ELR (cell line): Measurements from ENCODE around the gene RGS17.
A peak's percentile ranks its signal among the peaks of the same experiment; 100 is the strongest.
"Not testable (repeated sequence)": the region's sequence is repeated elsewhere in the genome, so short reads cannot be mapped to it uniquely, and the experiment has no call there.

Experiments used
- DNase-seq: peaks from one replicate; pipeline ENCODE4 v3.0.0-alpha.2; 2015; ENCODE audit warnings: low read depth

RGS17 gene

GRCh38 chr6:153032255-153032882 is 98.7 kb downstream of the RGS17 start:
- DNase-seq = peak; percentile 79

GRCh38 chr6:153031335-153031955 is 99.6 kb downstream of the RGS17 start:
- peak; percentile 66 for DNase-seq

DNA sequence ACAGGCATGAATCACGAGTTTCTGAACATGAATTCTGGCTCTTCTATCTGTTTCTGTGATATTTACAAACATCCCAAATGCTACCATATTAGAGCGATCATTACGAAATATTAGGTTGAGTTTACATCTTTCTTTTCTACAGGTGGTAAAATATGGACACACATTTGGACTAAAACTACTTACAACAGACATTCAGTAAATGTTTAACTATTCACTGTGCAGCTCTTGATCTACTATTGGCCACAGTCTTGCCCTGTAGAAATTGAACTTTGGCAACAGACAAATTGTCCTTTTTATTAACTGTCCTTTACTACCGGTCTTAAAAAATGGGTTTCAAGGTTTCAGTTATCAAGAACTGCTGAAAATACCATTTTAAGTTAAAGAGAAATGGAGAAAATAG is 102.1 kb downstream of the RGS17 start:
- DNase-seq = no peak

GRCh38 chr6:153028286-153028685 is 102.8 kb downstream of the RGS17 start:
- DNase-seq = peak; percentile 16

- DNase-seq = no peak
Observed at GRCh38 chr6:153027480-153027879, 103.6 kb downstream of the RGS17 start.

DNA sequence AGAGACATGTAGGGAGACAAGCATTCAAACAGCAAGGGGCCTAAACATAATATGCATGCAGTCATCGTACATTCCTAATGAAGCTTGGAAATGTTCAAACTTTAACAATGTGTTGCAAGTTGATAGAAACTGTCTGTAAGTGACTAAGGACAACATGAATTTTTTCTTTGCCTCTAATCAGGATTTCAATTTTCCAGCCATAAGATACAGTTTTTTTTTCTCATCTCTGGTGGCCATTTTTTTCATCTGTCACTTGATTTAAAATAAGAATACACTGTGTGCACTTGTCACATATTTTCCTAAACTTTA is 106.4 kb downstream of the RGS17 start:
- no peak for DNase-seq

DNA sequence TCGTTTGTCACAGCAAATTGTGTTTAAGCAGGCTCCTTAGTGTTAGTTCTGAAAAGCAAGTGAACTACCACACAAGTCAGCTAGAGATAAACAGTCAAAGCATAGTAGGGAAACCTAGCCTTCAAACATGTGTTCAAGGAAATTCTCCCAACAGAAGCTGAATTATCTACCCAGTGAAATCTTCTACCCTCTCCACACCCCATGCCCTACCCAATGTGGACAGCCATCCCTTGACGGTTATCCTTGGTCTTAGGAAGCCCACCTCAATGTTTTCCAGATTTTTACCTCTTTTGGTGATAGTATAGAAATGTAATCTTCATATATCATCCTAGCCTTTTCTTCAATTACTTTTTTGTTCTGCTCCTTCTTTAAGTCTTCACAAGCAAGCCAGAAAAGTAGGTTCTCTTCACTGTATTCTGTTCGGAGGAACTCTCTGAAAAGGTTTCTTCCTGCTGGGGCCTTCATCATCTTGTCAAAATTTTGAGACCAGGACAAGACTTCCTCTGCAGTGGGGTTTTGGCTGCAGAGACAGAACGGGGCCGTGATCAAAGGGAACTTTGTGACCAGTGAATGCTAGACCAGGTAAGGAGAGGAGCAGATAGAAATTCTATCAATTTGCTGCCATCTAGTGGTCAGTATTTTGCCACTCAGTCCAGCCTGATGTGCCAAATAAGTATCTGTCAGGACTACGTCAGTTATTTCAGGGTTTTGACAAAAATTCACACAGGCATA is 106.9 kb downstream of the RGS17 start:
- peak; percentile 75 for DNase-seq

DNA sequence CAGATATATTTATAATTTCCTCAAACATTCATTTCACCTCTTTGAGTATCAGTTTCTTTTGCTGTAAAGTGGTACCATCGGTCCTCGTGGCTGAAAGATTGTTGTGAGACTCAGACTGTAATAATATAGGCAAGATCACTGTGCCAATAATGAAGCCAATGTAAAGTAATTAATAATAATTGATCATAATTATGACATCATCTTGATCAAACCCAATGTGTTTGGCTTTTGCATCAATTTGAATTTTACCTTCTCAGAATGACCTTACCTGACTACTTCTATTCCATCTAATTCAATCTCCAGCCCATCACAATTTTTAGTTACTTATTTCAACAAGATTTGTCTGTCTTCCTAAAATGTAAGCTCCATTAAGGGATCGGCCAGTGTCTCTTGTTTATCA is 112.7 kb downstream of the RGS17 start:
- DNase-seq = no peak

- DNase-seq = no peak
Observed at GRCh38 chr6:153016846-153017245, 114.2 kb downstream of the RGS17 start.

DNA sequence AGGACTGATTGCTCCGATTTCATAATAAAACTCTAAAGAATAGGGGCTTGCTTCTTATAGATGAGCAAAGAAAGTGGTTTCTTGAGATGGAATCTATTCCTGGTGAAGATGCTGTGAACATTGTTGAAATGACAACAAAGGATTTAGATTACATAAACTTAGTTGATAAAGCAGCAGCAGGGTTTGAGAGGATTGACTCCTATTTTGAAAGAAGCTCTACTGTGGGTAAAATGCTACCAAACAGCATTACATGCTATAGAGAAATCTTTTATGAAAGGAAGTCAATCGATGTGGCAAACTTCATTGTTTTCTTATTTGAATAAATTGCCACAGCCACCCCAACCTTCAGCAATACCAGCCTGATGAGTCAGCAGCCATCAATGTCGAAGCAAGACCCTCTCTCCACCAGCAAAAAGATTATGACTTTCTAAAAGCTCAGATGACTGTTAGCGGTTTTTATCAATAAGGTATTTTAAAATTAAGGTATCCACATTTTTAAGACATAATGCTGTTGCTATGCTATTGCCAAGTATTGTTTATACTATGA is 115.9 kb downstream of the RGS17 start:
- DNase-seq = peak; percentile 40

DNA sequence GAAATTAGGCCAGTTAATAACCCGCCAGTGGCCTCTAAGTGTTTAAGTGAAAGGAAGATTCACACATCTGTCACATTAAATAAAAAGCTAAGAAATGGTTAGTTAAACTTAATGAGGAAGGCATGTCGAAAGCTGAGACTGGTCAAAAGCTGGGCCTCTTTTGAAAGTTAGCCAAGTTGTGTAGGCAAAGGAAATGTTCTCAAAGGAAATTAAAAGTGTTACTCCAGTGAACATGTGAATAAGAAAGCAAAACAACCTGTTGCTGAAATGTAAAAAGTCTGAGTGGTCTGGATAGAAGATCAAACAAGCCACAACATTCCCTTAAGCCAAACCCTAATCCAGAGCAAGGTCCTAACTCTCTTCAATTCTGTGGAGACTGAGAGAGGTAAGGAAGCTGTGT is 117.6 kb downstream of the RGS17 start:
- DNase-seq = no peak

GRCh38 chr6:153012856-153013255 is 118.2 kb downstream of the RGS17 start:
- no peak for DNase-seq

GRCh38 chr6:153003366-153003690 is 127.8 kb downstream of the RGS17 start:
- peak; percentile 35 for DNase-seq

GRCh38 chr6:153002613-153003365 is 128.3 kb downstream of the RGS17 start, which contains the start of gene MTRF1L:
Gene MTRF1L, minus strand, starts transcription at chr6:153002709. Its CDS starts 24 bp downstream, at chr6:153002685.
- peak; percentile 99 for DNase-seq

DNA sequence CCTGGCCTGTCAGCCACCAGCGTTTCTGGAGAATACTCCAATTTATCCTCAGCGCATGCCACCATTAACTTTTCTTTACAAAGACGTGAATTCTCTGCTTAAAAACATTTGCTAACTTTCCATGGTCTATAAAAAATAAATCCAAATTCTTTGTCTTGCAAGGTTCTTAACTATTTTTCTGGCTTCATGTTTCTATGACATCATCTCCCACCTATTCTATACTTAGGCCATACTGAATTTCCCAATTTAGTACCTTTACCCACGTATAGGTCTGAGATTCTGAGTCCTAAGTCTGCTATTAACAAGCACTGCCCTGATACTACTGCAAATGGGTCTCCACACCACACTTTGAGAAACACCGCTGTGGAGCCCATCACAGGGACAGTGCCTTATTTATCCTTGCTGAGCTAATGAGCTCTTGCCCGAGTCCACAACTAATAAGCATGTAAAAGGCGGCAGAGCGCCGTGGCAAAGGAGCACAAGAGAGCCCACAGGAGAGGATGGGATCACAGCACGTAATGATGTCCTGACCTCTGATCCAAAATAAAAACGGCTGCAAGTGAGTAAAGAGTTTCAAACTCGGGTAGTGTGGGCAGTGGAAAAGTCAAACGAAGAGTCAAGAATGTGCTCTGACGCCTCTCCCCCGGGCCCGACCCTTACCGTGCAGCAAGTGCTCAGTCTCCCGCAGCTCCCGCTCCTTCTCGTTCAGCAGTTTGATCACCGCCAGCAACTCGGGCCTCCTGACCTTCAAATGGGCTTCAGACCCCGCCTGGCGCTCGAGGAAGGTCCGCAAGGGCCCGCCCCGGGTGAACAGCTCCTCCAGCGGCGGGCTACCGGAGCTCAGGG is 129.1 kb downstream of the RGS17 start:
- DNase-seq = peak; percentile 30

DNA sequence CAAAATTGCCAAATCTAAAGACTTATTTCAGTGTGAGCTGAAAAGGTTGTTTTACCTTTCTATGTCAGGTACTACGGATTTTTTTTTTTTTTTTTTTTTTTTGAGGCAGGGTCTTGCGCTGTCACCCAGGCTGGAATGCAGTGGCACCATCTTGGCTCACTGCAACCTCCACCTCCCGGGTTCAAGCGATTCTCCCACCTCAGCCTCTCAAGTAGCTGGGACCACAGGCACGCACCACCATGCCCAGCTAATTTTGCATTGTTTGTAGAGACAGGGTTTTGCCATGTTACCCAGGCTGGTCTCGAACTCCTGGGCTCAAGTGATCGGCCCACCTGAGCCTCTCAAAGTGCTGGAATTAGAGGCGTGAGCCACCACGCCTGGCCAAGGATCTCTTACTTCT is 130.3 kb downstream of the RGS17 start:
- DNase-seq = not testable (repeated sequence)

DNA sequence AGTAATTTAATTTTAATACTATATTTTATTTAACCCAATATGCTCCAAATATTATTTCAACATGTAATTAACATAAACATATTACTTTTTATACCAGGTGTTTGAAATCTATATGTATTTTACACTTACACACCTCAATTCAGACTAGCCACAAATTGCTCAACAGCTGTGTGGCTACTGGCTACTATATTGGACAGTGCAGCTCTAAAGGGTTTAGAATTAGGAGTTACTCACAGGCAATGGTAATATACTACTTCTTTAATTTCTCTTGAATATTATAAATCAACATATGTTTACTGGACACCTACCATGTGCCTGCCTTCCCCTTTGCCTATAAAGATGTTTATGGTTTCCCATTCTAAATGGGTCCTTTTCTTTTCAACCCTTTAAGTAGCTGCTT is 130.8 kb downstream of the RGS17 start:
- DNase-seq = no peak

DNA sequence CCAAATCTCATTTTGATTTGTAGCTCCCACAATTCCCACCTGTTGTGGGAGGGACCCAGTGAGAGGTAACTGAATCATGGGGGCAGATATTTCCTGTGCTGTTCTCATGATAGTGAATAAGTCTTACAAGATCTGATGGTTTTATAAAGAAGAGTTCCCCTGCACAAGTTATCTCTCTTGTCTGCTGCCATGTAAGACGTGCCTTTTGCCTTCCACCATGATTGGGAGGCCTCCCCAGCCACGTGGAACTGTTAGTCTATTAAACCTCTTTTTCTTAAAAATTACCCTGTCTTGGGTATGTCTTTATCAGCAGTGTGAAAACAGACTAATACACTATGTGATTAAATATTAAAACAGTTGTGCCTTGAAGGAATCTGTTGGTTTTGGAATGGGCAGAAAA is 131.5 kb downstream of the RGS17 start:
- DNase-seq = not testable (repeated sequence)

GRCh38 chr6:152993847-152994246 is 137.2 kb downstream of the RGS17 start:
- no peak for DNase-seq

GRCh38 chr6:152993431-152993830 is 137.7 kb downstream of the RGS17 start:
- peak; percentile 40 for DNase-seq

DNA sequence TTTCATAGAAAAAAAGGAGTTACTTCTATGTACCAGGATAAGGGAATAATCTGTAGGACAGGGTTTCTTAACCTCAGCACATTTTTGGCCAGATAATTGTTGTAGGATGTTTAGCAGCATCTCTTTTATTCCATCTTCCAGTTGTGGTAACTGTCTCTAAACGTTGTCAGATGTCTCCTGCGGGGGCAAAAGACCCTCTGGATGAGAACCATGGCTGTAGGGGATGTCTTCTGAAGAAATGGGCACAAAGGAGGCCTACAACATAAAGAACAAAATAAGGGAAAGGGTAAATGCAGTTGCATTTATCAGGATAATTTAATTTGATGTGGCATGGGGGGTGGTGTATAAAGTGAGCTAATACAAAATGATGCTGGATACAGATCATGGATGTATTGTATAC is 144.1 kb downstream of the RGS17 start:
- no peak for DNase-seq

GRCh38 chr6:152985300-152985699 is 145.8 kb downstream of the RGS17 start:
- not testable (repeated sequence) for DNase-seq
